PC-9 (cell line): ENCODE results near the gene DNMT3B. TPM values are rescaled to one million over a fixed set of nuclear protein-coding genes. Genes with fewer than 3 reads are reported as not detected.

Experiments
- BruUV-seq: library from RNA; stranded (reverse); fragments of 400-500 nt; replicated peaks from 2 replicates; lab custom pipeline; 2021; lab: Mats Ljungman, UMichigan
- CTCF ChIA-PET: fragments of 300-600 bp; sonication (Branson Sonifier 250); formaldehyde crosslinking; loops from one replicate; lab custom pipeline; 2022; ENCODE audit warnings: antibody characterized with exemption; lab: Charles Lee
- POLR2A ChIA-PET: fragments of 300-600 bp; sonication (Branson Sonifier 250); formaldehyde crosslinking; loops from one replicate; lab custom pipeline; 2022; ENCODE audit warnings: antibody characterized with exemption; ENCODE audit not compliant: unreplicated experiment; lab: Charles Lee
- DNase-seq, 2 experiments: peaks; one replicate each; pipeline versions ENCODE4 v3.0.0 to v3.0.0-alpha.2; 2015 to 2022; ENCODE audit warnings: mixed read lengths in 1 of 2
- H2AFZ ChIP-seq: fragments of 200-600 bp; sonication (generic); 2 replicates; pipeline ENCODE4 v1.8.1; 2017; ENCODE audit warnings: antibody characterized with exemption
- H3F3A ChIP-seq: fragments of 200-600 bp; sonication (generic); 2 replicates; pipeline ENCODE4 v1.8.1; 2017; ENCODE audit warnings: antibody characterized with exemption, mild to moderate bottlenecking, low read depth; ENCODE audit not compliant: insufficient read depth
- H3K27ac ChIP-seq: fragments of 200-600 bp; sonication (generic); 2 replicates; pipeline ENCODE4 v1.6.1; 2016; ENCODE audit warnings: mixed run types
- H3K27me3 ChIP-seq: fragments of 200-600 bp; sonication (generic); 2 replicates; pipeline ENCODE4 v1.6.1; 2016; ENCODE audit warnings: low read depth, mixed run types; ENCODE audit not compliant: insufficient read depth
- H3K36me3 ChIP-seq: fragments of 200-600 bp; sonication (generic); 2 replicates; pipeline ENCODE4 v1.6.1; 2016; ENCODE audit warnings: low read depth, mixed run types
- H3K4me1 ChIP-seq: fragments of 200-600 bp; sonication (generic); replicated peaks from 2 replicates; pipeline ENCODE4 v1.6.1; 2016; ENCODE audit warnings: mixed run types; ENCODE audit not compliant: insufficient read depth
- H3K4me2 ChIP-seq: fragments of 200-600 bp; sonication (generic); 2 replicates; pipeline ENCODE4 v1.6.1; 2017; ENCODE audit warnings: mixed run types
- H3K4me3 ChIP-seq: fragments of 200-600 bp; sonication (generic); 2 replicates; pipeline ENCODE4 v1.6.1; 2016; ENCODE audit warnings: mixed run types
- H3K79me2 ChIP-seq: fragments of 200-600 bp; sonication (generic); 2 replicates; pipeline ENCODE4 v1.6.1; 2017; ENCODE audit warnings: low read depth, mixed run types
- H3K9me2 ChIP-seq: fragments of 200-600 bp; sonication (generic); 2 replicates; pipeline ENCODE4 v1.8.1; 2017; ENCODE audit warnings: mild to moderate bottlenecking; ENCODE audit not compliant: insufficient read depth
- H3K9me3 ChIP-seq: fragments of 200-600 bp; sonication (generic); 2 replicates; pipeline ENCODE4 v1.8.1; 2016; ENCODE audit warnings: low read depth; ENCODE audit not compliant: insufficient read depth
- H4K20me1 ChIP-seq: fragments of 200-600 bp; sonication (generic); 2 replicates; pipeline ENCODE4 v1.8.1; 2017; ENCODE audit not compliant: insufficient read depth
- CTCF ChIP-seq: fragments of 200-600 bp; sonication (generic); conservative IDR thresholded peaks from 2 replicates; pipeline ENCODE4 v1.6.1; 2017; ENCODE audit warnings: mixed run types, antibody characterized with exemption, mild to moderate bottlenecking, moderate library complexity
- EZH2 ChIP-seq: fragments of 200-600 bp; sonication (generic); IDR thresholded peaks from 2 replicates; pipeline ENCODE4 v1.8.0; 2017; ENCODE audit warnings: antibody characterized with exemption, low read depth
- intact Hi-C: fragments of 100-400 bp; cut with micrococcal nuclease; formaldehyde crosslinking; loops from one replicate; pipeline ENCODE4 v1.10.0; 2022; ENCODE audit not compliant: unreplicated experiment
- total RNA-seq: library from RNA; stranded (reverse); gene quantifications from 2 replicates; pipeline ENCODE4 v1.2.3, GENCODE V29; 2021

DNMT3B gene
- total RNA-seq, 1 experiment from 2014 or later: 8.0 TPM

GRCh38 chr20:32798046-32798981 lies 36.1 kb downstream of the DNMT3B start:
- BruUV-seq: no TSS peak
- no peaks in the 10 kb centered on the region for H3K9me3 ChIP-seq
- H3K4me2 ChIP-seq: no peak overlapping the region
- H4K20me1 ChIP-seq: no peaks in the 10 kb centered on the region
- no peak for DNase-seq
- H3K79me2 ChIP-seq: no peaks in the 10 kb centered on the region
- intact Hi-C loops: no loop called here
- POLR2A ChIA-PET: no interaction called here
- CTCF ChIA-PET: interaction anchor here (0.6 to 1.5 kb wide), 2 partner anchors 8 to 1624 kb away, joined by 3 read pairs; no protein-coding TSS in a partner anchor
- H2AFZ ChIP-seq: no peak overlapping the region
- no peaks in the 10 kb centered on the region for H3F3A ChIP-seq
- no peak overlapping the region for H3K27ac ChIP-seq
- H3K4me1 ChIP-seq: no peaks in the 10 kb centered on the region
- H3K9me2 ChIP-seq: no peaks in the 10 kb centered on the region
- H3K27me3 ChIP-seq: no peaks in the 10 kb centered on the region
- H3K36me3 ChIP-seq: 0 out of 2 replicates have a peak, but pooled peaks cover 3% of the 10 kb centered on the region
- TF ChIP-seq CTCF: no peak
- TF ChIP-seq EZH2: no peak
- H3K4me3 ChIP-seq: no peak overlapping the region

- no peak for DNase-seq
- Histone ChIP-seq H3K9me3 (no peaks in the 10 kb centered on the region), H4K20me1 (no peaks in the 10 kb centered on the region), H3K4me3 (no peak overlapping the region), H3K27ac (no peak overlapping the region), H3K4me2 (no peak overlapping the region), H3K9me2 (no peaks in the 10 kb centered on the region), H3F3A (no peaks in the 10 kb centered on the region), H3K27me3 (no peaks in the 10 kb centered on the region), H3K79me2 (no peaks in the 10 kb centered on the region), H2AFZ (no peak overlapping the region), H3K4me1 (no peaks in the 10 kb centered on the region), H3K36me3 (0 out of 2 replicates have a peak, but pooled peaks cover 3% of the 10 kb centered on the region)
- BruUV-seq: no TSS peak
- CTCF ChIA-PET: no interaction called here
- intact Hi-C loops: no loop called here
- TF ChIP-seq EZH2 (no peak), CTCF (no peak)
- POLR2A ChIA-PET: interaction anchor here (0.6 kb wide), 1 partner anchor 1319 kb away, joined by 4 read pairs; no protein-coding TSS in a partner anchor
Measured at GRCh38 chr20:32803092-32803491, 40.9 kb downstream of the DNMT3B start.

- Histone ChIP-seq H3K79me2 (no peaks in the 10 kb centered on the region), H3K4me1 (no peaks in the 10 kb centered on the region), H3F3A (no peaks in the 10 kb centered on the region), H2AFZ (no peak overlapping the region), H4K20me1 (no peaks in the 10 kb centered on the region), H3K9me2 (no peaks in the 10 kb centered on the region), H3K4me3 (no peak overlapping the region), H3K36me3 (0 out of 2 replicates have a peak, but pooled peaks cover 3% of the 10 kb centered on the region), H3K27me3 (no peaks in the 10 kb centered on the region), H3K4me2 (no peak overlapping the region), H3K9me3 (no peaks in the 10 kb centered on the region), H3K27ac (no peak overlapping the region)
- no TSS peak for BruUV-seq
- ChIA-PET POLR2A (no interaction called here), CTCF (no interaction called here)
- intact Hi-C loops: no loop called here
- no peak for DNase-seq
- TF ChIP-seq EZH2 (no peak), CTCF (no peak)
Measured at GRCh38 chr20:32804022-32804715, 42.0 kb downstream of the DNMT3B start.
